ENCODE results near the gene BAIAP3. TPM values are rescaled to one million over a fixed set of nuclear protein-coding genes. Genes with fewer than 3 reads are reported as not detected.

The BAIAP3 gene
- total RNA-seq, 1 donor from 2014 or later, result 11.4 TPM

GRCh38 chr16:1362807-1363206 is 29.4 kb downstream of the BAIAP3 start:
- DNase-seq (ENCODE audit: low spot score in 2 of 2), result no peak
- FAIRE-seq, result no peak

GRCh38 chr16:1363501-1364041 is 30.1 kb downstream of the BAIAP3 start:
- DNase-seq (ENCODE audit: low spot score in 2 of 2) (peak in 1 of 2 donors; percentile 76), FAIRE-seq (no peak)

GRCh38 chr16:1364510-1364909 is 31.1 kb downstream of the BAIAP3 start:
- DNase-seq (ENCODE audit: low spot score in 2 of 2) (no peak), FAIRE-seq (no peak)

GRCh38 chr16:1366060-1366711 is 32.7 kb downstream of the BAIAP3 start:
- DNase-seq (ENCODE audit: low spot score in 2 of 2) (no peak), FAIRE-seq (no peak)

- DNase-seq (ENCODE audit: low spot score in 2 of 2) (no peak), FAIRE-seq (no peak)
Observed at GRCh38 chr16:1366712-1367299, 33.4 kb downstream of the BAIAP3 start.

GRCh38 chr16:1367486-1368174 is 34.2 kb downstream of the BAIAP3 start:
- FAIRE-seq (no peak), DNase-seq (ENCODE audit: low spot score in 2 of 2) (no peak)

GRCh38 chr16:1371054-1371978 is 37.9 kb downstream of the BAIAP3 start:
- FAIRE-seq (no peak), DNase-seq (ENCODE audit: low spot score in 2 of 2) (no peak)

GRCh38 chr16:1372292-1372950 is 39.0 kb downstream of the BAIAP3 start:
- FAIRE-seq (no peak), DNase-seq (ENCODE audit: low spot score in 2 of 2) (no peak)

GRCh38 chr16:1374418-1375297 is 41.2 kb downstream of the BAIAP3 start:
- DNase-seq (ENCODE audit: low spot score in 2 of 2) (no peak), FAIRE-seq (no peak)

- no peak for FAIRE-seq
- DNase-seq (ENCODE audit: low spot score in 2 of 2), result no peak
Observed at GRCh38 chr16:1375298-1375640, 41.8 kb downstream of the BAIAP3 start.

GRCh38 chr16:1375741-1376410 is 42.4 kb downstream of the BAIAP3 start:
- DNase-seq (ENCODE audit: low spot score in 2 of 2) (no peak), FAIRE-seq (no peak)

- FAIRE-seq (no peak), DNase-seq (ENCODE audit: low spot score in 2 of 2) (peak in 1 of 2 donors; percentile 63)
Observed at GRCh38 chr16:1377406-1378010, 44.1 kb downstream of the BAIAP3 start.

GRCh38 chr16:1378087-1378803 is 44.8 kb downstream of the BAIAP3 start:
- no peak for DNase-seq (ENCODE audit: low spot score in 2 of 2)
- FAIRE-seq, result no peak

- DNase-seq (ENCODE audit: low spot score in 2 of 2) (peak; percentile 58 to 84), FAIRE-seq (no peak)
Observed at GRCh38 chr16:1378804-1379303, 45.4 kb downstream of the BAIAP3 start.

- FAIRE-seq, result no peak
- peak; percentile 68 to 88 for DNase-seq (ENCODE audit: low spot score in 2 of 2)
Observed at GRCh38 chr16:1379304-1380076, 46.0 kb downstream of the BAIAP3 start.

GRCh38 chr16:1380195-1380594 is 46.8 kb downstream of the BAIAP3 start:
- DNase-seq (ENCODE audit: low spot score in 2 of 2) (no peak), FAIRE-seq (no peak)
